HG03045 (cell line): ENCODE results near the gene GYS1.
"Not testable (repeated sequence)": the region's sequence is repeated elsewhere in the genome, so short reads cannot be mapped to it uniquely, and the experiment has no call there.

ENCODE experiments used
- ATAC-seq: cut with Tn5 transposase; IDR thresholded peaks from one replicate; pipeline ENCODE4 v1.9.1; 2021; ENCODE audit warnings: mild to moderate bottlenecking, moderate library complexity; ENCODE audit not compliant: unreplicated experiment

Gene GYS1

GRCh38 chr19:48946463-48947257 is 46.4 kb downstream of the GYS1 start:
- no peak for ATAC-seq

GRCh38 chr19:48945817-48946216 is 47.3 kb downstream of the GYS1 start:
- no peak for ATAC-seq

GRCh38 chr19:48945415-48945814 is 47.7 kb downstream of the GYS1 start:
- ATAC-seq: no peak

- ATAC-seq: no peak
These were observed 50.0 kb downstream of the GYS1 start for GRCh38 chr19:48943081-48943480.

GRCh38 chr19:48940902-48941301 is 52.2 kb downstream of the GYS1 start:
- ATAC-seq: no peak

GRCh38 chr19:48938256-48938655 is 54.9 kb downstream of the GYS1 start:
- no peak for ATAC-seq

GRCh38 chr19:48935864-48936263 is 57.2 kb downstream of the GYS1 start:
- no peak for ATAC-seq

GRCh38 chr19:48934837-48935236 is 58.3 kb downstream of the GYS1 start:
- ATAC-seq: no peak

GRCh38 chr19:48933382-48933932 is 59.7 kb downstream of the GYS1 start, which contains the start of gene DHDH:
TSS of gene DHDH (plus strand) at chr19:48933699. CDS start at chr19:48933722, 23 bp downstream.
- ATAC-seq: peak; percentile 68

GRCh38 chr19:48928164-48929025 is 64.7 kb downstream of the GYS1 start:
- no peak for ATAC-seq

GRCh38 chr19:48927692-48928091 is 65.4 kb downstream of the GYS1 start:
- ATAC-seq: not testable (repeated sequence)

GRCh38 chr19:48926909-48927308 is 66.2 kb downstream of the GYS1 start:
- ATAC-seq: no peak

- ATAC-seq: not testable (repeated sequence)
These were observed 67.2 kb downstream of the GYS1 start for GRCh38 chr19:48925890-48926289.

GRCh38 chr19:48925240-48925843 is 67.8 kb downstream of the GYS1 start:
- no peak for ATAC-seq

GRCh38 chr19:48922548-48923490 is 70.3 kb downstream of the GYS1 start:
- no peak for ATAC-seq

GRCh38 chr19:48921721-48922500 is 71.2 kb downstream of the GYS1 start:
- no peak for ATAC-seq

GRCh38 chr19:48920949-48921348 is 72.2 kb downstream of the GYS1 start:
- no peak for ATAC-seq

- ATAC-seq: not testable (repeated sequence)
These were observed 73.8 kb downstream of the GYS1 start for GRCh38 chr19:48919271-48919670.

- no peak for ATAC-seq
These were observed 74.3 kb downstream of the GYS1 start for GRCh38 chr19:48918801-48919247.
